C4-2B (cell line): ENCODE results near the gene PLOD2.
A peak's percentile ranks its signal among the peaks of the same experiment; 100 is the strongest.

ENCODE experiments used
- H3K27ac ChIP-seq: fragments of 450-650 bp; 2 replicates; pipeline ENCODE4 v1.5.1; 2017
- ZFX ChIP-seq: fragments of 450-650 bp; IDR thresholded peaks from 2 replicates; pipeline ENCODE4 v1.6.1; 2017
- TF ChIP-seq, protein P1 (sequence below): fragments of 450-650 bp; conservative IDR thresholded peaks from 2 replicates; pipeline ENCODE4 v1.5.1; 2017; ENCODE audit warnings: mild to moderate bottlenecking

The PLOD2 gene

DNA sequence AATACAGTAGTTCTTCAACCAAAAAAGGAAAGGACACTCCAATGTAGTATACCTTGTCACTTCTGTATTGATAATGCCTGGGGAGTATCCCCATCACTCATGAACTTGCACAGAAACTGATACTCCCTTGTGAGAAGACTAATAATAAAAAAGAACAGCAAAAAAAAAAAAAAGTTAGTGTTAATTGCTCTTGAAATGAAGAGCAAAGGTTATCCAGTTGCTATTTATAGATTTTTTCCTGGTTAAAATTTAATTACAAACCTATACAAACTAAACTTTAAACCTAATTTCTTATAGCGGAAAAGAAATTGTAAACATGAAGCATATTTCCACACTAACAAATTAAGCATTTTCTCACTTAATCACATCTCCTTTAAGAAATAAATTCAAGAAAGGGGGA, 6.7 kb downstream of the PLOD2 start:
- H3K27ac ChIP-seq, result no peak overlapping the region
- TF ChIP-seq ZFX, result no peak
- TF ChIP-seq, protein P1, sequence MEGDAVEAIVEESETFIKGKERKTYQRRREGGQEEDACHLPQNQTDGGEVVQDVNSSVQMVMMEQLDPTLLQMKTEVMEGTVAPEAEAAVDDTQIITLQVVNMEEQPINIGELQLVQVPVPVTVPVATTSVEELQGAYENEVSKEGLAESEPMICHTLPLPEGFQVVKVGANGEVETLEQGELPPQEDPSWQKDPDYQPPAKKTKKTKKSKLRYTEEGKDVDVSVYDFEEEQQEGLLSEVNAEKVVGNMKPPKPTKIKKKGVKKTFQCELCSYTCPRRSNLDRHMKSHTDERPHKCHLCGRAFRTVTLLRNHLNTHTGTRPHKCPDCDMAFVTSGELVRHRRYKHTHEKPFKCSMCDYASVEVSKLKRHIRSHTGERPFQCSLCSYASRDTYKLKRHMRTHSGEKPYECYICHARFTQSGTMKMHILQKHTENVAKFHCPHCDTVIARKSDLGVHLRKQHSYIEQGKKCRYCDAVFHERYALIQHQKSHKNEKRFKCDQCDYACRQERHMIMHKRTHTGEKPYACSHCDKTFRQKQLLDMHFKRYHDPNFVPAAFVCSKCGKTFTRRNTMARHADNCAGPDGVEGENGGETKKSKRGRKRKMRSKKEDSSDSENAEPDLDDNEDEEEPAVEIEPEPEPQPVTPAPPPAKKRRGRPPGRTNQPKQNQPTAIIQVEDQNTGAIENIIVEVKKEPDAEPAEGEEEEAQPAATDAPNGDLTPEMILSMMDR, result no peak

DNA sequence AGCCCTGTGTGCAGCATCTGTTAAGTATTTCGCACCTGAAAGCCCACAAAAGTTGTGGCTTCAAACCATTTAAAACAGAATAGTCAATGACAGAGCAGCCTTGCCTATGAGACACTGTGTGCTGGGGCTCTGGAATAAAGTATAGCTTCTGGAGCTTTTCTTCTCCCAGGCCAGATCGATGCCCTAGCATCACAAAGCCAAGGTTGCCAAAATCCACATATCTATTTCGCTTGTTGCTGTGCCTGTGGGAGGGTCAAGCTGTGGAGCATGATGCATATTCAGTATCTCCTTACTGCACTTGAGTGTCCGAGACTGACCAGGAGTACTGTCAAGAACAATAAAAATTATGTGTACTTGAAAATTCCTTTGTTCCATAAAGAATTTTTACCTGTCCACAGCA, 7.6 kb downstream of the PLOD2 start:
- no peak for TF ChIP-seq ZFX
- TF ChIP-seq, protein P1, result no peak
- H3K27ac ChIP-seq, result no peak overlapping the region

DNA sequence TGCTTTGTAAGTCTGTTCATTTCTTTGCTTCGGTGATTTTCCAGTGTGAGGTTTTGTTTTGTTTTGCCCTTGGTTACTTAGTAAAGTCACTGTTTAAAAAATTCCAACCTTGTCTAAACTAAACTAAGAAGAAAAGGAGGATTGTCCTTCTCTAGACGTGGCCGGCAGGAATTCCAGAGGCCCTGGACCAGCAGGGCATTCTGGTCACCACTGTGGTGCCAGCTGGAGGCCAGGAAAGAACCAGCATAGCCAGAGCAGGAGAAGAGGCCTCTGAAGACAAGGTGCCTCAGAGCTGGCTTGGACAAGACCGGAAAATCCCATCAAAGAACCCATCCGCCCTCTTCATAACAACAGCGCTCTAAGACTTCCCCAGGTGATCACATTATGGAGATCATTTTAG, 8.2 kb downstream of the PLOD2 start:
- TF ChIP-seq, protein P1, result no peak
- no peak for TF ChIP-seq ZFX
- no peak overlapping the region for H3K27ac ChIP-seq

DNA sequence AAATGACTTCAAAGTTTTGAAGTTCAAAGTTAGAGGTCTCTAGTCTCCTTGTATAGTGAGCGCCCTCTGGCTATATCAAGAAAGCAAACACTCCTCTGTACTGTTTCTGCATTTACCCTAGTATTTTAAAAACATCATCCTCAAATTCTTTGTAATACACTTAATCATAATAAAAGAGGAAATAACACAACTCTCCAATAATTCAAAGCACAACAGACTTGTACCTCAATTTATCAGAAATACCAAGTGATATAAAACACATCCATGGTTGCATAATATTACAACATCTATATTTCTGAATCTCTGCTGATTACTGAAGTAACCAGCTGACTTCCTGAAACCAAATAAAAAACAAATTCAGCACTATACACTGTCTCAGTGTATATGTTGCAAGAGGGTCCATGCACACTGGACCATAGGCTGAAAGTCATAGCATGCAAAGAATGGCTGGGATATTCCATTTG, 12.5 kb downstream of the PLOD2 start:
- H3K27ac ChIP-seq, result no peak overlapping the region
- TF ChIP-seq, protein P1, result peak; percentile 52
- TF ChIP-seq ZFX, result no peak

DNA sequence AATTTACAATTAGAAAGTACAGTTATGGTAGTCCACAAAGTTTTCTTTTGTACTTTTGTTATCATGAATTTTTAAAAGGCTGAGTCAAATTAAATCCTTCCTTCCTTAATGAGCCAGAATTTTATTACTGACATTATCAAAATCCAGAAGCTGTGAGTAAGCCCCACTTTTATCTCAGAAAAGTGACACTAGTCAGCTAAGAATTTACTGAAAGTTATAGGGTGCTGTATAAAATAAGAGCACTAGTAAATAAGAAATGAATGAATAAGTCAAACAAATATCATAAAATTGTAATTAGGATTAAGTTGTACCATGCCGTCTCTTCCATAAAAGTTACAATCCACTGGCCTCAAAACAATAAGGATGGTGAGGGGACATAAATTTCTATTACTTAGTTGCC, 15.3 kb downstream of the PLOD2 start:
- no peak overlapping the region for H3K27ac ChIP-seq
- no peak for TF ChIP-seq ZFX
- TF ChIP-seq, protein P1, result no peak

DNA sequence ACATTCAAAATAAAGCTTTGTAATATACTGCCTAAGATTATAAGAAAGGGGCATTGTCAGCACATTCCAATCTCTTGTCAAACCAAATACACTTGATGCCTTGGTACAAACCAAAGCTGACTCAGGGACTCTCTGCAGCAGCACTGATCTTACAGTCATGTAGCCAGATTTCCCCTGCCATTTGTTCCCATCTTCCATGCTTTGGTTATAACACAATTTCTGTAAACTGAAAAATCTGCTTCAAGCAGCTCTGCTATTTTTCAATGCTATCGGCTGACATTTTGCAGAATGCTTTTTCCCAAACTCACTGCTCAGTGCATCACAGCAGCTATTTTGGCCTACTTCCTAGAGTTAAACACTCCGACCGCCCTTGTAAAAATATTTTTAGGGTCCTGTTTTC, 18.2 kb downstream of the PLOD2 start:
- H3K27ac ChIP-seq, result no peak overlapping the region
- no peak for TF ChIP-seq ZFX
- TF ChIP-seq, protein P1, result no peak

DNA sequence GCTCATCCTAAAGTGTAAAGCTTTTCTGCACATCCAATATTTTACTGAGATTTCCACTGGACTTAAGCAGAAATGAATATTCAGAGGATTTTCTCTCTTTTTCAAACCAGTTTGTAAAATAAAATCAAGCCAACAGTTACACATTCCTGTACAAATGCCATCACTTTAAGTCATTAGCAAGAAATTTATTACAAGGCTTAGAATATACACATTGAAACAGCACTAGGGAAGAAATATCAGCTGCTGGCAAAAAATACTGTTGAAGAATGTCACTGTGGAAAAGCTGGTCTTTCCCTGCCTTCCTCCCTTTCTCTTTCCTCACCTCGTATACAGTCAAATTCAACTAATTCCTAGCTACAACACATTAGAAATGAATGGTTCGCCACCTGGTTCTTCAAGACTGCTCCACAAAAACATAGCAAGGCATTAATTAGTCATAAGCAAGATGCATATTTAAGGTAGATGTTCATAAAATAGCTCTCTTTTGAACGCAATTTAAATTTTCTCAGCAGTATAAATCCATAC, 21.3 kb downstream of the PLOD2 start:
- H3K27ac ChIP-seq, result no peak overlapping the region
- no peak for TF ChIP-seq ZFX
- TF ChIP-seq, protein P1, result no peak
